Measurements from ENCODE around the gene BAG5. TPM values are rescaled to one million over a fixed set of nuclear protein-coding genes. Genes with fewer than 3 reads are reported as not detected.
"Not testable (repeated sequence)": the region's sequence is repeated elsewhere in the genome, so short reads cannot be mapped to it uniquely, and the experiment has no call there.

The BAG5 gene, protein sequence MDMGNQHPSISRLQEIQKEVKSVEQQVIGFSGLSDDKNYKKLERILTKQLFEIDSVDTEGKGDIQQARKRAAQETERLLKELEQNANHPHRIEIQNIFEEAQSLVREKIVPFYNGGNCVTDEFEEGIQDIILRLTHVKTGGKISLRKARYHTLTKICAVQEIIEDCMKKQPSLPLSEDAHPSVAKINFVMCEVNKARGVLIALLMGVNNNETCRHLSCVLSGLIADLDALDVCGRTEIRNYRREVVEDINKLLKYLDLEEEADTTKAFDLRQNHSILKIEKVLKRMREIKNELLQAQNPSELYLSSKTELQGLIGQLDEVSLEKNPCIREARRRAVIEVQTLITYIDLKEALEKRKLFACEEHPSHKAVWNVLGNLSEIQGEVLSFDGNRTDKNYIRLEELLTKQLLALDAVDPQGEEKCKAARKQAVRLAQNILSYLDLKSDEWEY
- 10 to 100 TPM; 24.2 to 25.1 TPM for total RNA-seq

DNA sequence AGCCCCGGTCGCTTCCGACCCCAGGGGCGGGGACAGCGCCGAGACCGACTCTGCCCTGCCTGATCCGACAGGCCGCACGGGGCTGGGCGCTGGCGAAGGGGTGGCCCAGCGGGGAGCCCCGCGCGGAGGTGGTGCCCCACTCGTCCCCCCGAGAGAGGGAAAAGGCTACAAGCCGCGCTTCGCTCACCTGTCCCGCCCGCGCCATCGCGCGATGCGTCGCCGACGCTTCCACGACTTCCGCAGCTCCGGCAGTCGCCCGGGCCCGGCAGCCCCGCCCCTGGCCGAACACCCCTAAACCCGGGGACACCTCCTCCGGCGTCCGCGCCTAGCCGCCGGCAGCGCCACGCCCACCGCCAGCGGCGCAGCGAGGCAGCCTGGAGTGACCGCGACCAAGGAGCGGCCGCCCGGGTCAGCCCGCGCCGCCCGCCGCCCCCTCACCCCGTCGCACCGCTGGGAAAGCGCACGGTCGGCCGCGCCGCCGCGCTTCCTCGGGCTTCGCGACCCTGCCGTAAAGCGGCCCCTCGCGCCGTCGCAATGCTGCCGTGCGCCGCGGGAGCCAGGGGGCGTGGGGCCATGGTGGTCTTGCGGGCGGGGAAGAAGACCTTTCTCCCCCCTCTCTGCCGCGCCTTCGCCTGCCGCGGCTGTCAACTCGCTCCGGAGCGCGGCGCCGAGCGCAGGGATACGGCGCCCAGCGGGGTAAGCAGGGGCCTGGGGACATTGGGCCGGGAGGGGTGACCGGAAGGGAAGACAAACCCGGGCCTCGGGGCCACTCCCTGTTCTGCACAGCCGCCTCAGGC lies at the start of gene BAG5, which contains the start of gene COA8:
Gene BAG5 (minus strand): TSS at position 229 of the 797 bp plus-strand sequence. CDS start 1,493 bp downstream, outside the sequence.
Gene COA8 (plus strand): TSS at position 532 of the 797 bp plus-strand sequence. CDS start 42 bp downstream, at position 574.
- peak; percentile 78 for ATAC-seq
- Mint-ChIP-seq H3K4me1 (peaks cover 61% of the 10 kb centered on the region), H3K36me3 (ENCODE audit: low read depth) (peaks cover 28% of the 10 kb centered on the region), H3K27me3 (no peaks in the 10 kb centered on the region), H3K4me3 (peak within 1 kb of the TSS; percentile 94), H3K27ac (peak within 1 kb of the TSS; percentile 91), H3K9me3 (ENCODE audit: low read depth) (no peaks in the 10 kb centered on the region)
- peak; percentile 93 for DNase-seq
- intact Hi-C loops (cut with DNase I, micrococcal nuclease), result loop anchor here (1.0 to 2.0 kb wide), 9 partner anchors 33 to 970 kb away; partner anchors contain the start of genes KLC1 (in 2 of the 2), TRMT61A (in 2 of the 2), EIF5 (in 1 of the 2) and MARK3 (in 1 of the 2)
- POLR2A ChIA-PET, result interaction anchor here (0.7 to 1.1 kb wide), 3 partner anchors 35 to 227 kb away, joined by 3 to 7 read pairs (median 5); no protein-coding TSS in a partner anchor
- CTCF ChIA-PET, result interaction anchor here (1.5 to 1.9 kb wide), 3 partner anchors 9 to 34 kb away, joined by 4 to 9 read pairs (median 7); partner anchors contain the start of gene TRMT61A

DNA sequence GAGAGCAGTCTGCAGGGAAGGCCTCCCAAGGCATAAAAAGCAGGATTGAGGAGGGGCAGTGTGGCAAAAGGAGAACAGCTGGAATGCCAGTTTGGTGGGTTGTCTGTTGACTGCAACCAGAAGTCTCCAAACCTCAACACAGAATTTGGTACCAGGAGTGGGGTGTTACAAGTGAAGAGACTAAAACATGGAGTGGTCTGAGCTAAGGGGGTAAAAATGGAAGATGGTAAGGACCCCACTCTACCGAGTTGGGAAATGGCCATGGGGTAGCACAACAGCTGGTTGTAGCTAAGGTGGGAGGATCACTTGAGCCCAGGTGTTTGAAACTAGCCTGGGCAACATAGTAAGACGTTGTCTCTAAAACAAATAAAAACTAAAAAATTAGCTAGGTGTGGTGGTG lies 48.8 kb upstream of the BAG5 start:
- Mint-ChIP-seq H3K4me1 (peaks cover 20% of the 10 kb centered on the region), H3K36me3 (ENCODE audit: low read depth) (peaks cover 1% of the 10 kb centered on the region), H3K9me3 (ENCODE audit: low read depth) (peaks cover 7% of the 10 kb centered on the region), H3K4me3 (no peak overlapping the region), H3K27ac (no peak overlapping the region), H3K27me3 (peaks cover 2% of the 10 kb centered on the region)
- ChIA-PET CTCF (interaction anchor here (0.7 kb wide), 1 partner anchor 68 kb away, joined by 3 read pairs; no protein-coding TSS in a partner anchor), POLR2A (no interaction called here)
- DNase-seq, result no peak
- intact Hi-C loops (cut with DNase I, micrococcal nuclease), result loop anchor here in 1 of 2 experiments (5.0 kb wide), 2 partner anchors 66 to 81 kb away; no protein-coding TSS in a partner anchor
- ATAC-seq, result no peak

DNA sequence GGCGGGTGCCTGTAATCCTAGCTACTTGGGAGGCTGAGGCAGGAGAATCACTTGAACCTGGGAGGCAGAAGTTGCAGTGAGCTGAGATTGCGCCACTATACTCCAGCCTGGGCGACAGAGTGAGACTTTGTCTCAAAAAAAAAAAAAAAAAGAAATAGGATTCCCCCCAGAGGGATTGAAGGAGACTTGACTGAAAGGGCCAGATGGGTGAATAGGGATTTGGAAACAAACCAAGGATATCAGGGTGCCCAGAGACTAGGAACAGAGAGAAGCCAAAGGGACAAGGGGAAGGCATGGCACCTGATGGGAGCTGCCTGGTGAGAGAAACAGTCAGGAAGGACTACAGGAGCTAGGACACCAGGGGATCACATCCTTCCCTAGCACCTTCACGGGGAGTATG lies 46.6 kb upstream of the BAG5 start:
- H3K4me3 Mint-ChIP-seq; H3K27me3 Mint-ChIP-seq; DNase-seq; ATAC-seq; H3K27ac Mint-ChIP-seq; H3K36me3 Mint-ChIP-seq (ENCODE audit: low read depth); H3K9me3 Mint-ChIP-seq (ENCODE audit: low read depth); POLR2A ChIA-PET: not testable (repeated sequence)
- CTCF ChIA-PET, result interaction anchor here (1.2 to 1.8 kb wide), 2 partner anchors 15 to 219 kb away, joined by 3 to 5 read pairs; no protein-coding TSS in a partner anchor
- intact Hi-C loops (cut with DNase I, micrococcal nuclease), result loop anchor here in 1 of 2 experiments (5.0 kb wide), 1 partner anchor 68 kb away; no protein-coding TSS in a partner anchor
- peaks cover 20% of the 10 kb centered on the region for H3K4me1 Mint-ChIP-seq

DNA sequence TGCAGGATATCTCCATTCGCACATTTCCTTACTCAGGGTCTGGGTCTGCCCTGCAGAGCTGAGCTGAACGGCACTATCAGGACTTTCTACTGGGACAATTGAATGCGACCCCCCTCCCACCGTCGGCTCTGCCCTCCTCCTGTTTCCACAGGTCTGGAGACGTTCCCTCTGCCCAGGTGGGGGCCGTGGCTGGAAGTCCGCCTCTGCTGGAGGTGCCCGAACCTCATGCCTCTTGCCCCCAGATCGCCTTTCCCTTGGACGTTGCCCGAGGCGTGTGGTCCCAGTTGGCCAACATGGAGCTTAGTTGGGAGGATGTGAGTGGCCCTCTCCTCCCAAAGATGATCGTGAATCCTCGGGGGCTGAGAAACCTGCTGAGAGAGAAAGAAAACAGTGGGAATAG lies 45.4 kb upstream of the BAG5 start:
- H3K9me3 Mint-ChIP-seq (ENCODE audit: low read depth), result peaks cover 7% of the 10 kb centered on the region
- H3K27me3 Mint-ChIP-seq, result peaks cover 2% of the 10 kb centered on the region
- no peak overlapping the region for H3K27ac Mint-ChIP-seq
- ChIA-PET POLR2A (interaction anchor here (0.6 to 0.7 kb wide), 2 partner anchors 472 to 1411 kb away, joined by 3 to 4 read pairs; no protein-coding TSS in a partner anchor), CTCF (interaction anchor here (1.2 to 1.8 kb wide), 3 partner anchors 17 to 218 kb away, joined by 3 to 5 read pairs (median 3); no protein-coding TSS in a partner anchor)
- intact Hi-C loops (cut with DNase I, micrococcal nuclease), result loop anchor here in 1 of 2 experiments (5.0 kb wide), 1 partner anchor 69 kb away; no protein-coding TSS in a partner anchor
- peak overlapping the region; percentile 29 for H3K4me3 Mint-ChIP-seq
- peaks cover 1% of the 10 kb centered on the region for H3K36me3 Mint-ChIP-seq (ENCODE audit: low read depth)
- peaks cover 20% of the 10 kb centered on the region for H3K4me1 Mint-ChIP-seq
- ATAC-seq (peak; percentile 21), DNase-seq (no peak)

DNA sequence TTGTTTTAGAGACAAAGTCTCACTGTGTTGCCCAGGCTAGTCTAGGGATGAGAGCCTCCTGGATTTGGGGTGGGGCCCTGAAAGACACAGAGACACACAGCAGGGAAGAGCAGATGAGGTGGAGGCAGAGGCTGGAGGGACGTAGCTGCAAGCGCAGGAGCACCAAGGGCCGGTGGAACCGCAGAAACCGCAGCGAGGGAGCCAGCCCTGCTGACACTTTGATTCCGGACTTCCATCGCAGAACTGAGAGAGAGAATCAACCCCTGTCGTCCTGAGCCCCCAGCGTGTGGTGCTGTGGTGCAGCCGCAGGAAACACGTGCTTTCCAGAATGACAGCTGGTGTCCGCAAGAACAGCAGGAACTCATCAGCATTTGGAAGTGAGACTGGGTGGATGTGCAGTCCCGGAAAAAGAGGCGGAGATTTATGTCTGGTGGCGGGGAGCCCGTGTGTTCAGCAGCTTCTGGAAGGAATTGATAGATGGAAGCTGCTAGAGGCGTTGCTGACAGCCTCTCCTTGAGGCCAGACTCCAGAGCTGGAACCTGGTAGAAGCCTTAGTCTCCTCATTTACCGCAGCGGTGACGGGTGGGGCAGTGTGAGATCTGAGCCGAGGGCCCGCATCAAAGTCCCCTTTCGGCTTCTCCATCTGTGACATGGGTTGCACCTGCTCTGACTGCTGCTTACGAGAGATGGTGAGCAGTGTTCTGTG lies 44.7 kb upstream of the BAG5 start:
- H3K27me3 Mint-ChIP-seq, result peaks cover 2% of the 10 kb centered on the region
- peaks cover 20% of the 10 kb centered on the region for H3K4me1 Mint-ChIP-seq
- peaks cover 1% of the 10 kb centered on the region for H3K36me3 Mint-ChIP-seq (ENCODE audit: low read depth)
- peak overlapping the region; percentile 59 for H3K27ac Mint-ChIP-seq
- intact Hi-C loops (cut with DNase I, micrococcal nuclease), result loop anchor here in 1 of 2 experiments (5.0 kb wide), 1 partner anchor 70 kb away; no protein-coding TSS in a partner anchor
- peak; percentile 76 for DNase-seq
- ATAC-seq, result peak; percentile 79
- CTCF ChIA-PET, result interaction anchor here (1.2 to 1.8 kb wide), 2 partner anchors 17 to 58 kb away, joined by 3 to 5 read pairs; no protein-coding TSS in a partner anchor
- POLR2A ChIA-PET, result no interaction called here
- peak overlapping the region; percentile 29 for H3K4me3 Mint-ChIP-seq
- H3K9me3 Mint-ChIP-seq (ENCODE audit: low read depth), result peaks cover 7% of the 10 kb centered on the region

DNA sequence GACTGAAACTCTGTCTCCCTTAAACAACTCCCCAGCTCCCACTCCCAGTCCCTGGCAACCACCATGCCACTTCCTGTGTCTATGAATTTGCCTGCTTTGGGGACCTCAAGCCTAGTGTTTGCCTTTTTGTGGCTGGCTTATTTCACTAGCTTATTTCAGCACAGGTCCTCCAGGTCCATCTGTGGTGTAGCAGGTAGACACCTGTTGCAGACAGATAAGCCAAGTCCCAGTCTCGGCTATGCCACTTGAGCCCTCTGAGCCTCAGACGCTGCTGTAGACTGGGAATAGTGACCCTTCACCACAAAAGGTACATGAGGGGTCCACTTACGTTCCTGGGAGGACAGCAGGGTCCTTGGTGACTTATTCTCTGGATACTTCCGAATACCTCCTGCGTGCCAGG lies 42.2 kb upstream of the BAG5 start:
- H3K9me3 Mint-ChIP-seq (ENCODE audit: low read depth), result no peaks in the 10 kb centered on the region
- no peak overlapping the region for H3K4me3 Mint-ChIP-seq
- H3K4me1 Mint-ChIP-seq, result peaks cover 20% of the 10 kb centered on the region
- CTCF ChIA-PET, result interaction anchor here (0.7 to 1.0 kb wide), 2 partner anchors 9 to 608 kb away, joined by 3 to 4 read pairs; no protein-coding TSS in a partner anchor
- ATAC-seq (no peak), DNase-seq (no peak)
- peaks cover 2% of the 10 kb centered on the region for H3K27me3 Mint-ChIP-seq
- POLR2A ChIA-PET, result no interaction called here
- intact Hi-C loops (cut with DNase I, micrococcal nuclease), result loop anchor here in 1 of 2 experiments (5.0 kb wide), 1 partner anchor 73 kb away; no protein-coding TSS in a partner anchor
- no peaks in the 10 kb centered on the region for H3K36me3 Mint-ChIP-seq (ENCODE audit: low read depth)
- no peak overlapping the region for H3K27ac Mint-ChIP-seq

DNA sequence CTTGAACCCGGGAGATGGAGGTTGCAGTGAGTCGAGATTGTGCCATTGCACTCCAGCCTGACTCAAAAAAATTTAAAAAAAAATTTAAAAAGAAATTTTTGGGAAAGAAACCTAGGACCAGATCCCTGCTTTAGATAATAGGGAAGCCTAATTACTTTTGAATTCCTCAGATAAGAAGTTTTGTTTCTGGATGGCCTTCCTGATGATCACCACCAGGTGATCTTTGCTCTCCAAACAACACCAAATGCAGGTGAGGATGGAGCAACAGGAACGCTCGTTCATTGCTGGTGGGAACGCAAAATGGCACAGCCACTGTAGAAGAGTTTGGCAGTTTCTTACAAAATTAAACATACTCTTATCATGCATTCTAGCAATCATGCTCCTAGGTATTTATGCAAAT lies 38.0 kb upstream of the BAG5 start:
- H3K27ac Mint-ChIP-seq, result no peak overlapping the region
- ChIA-PET POLR2A (no interaction called here), CTCF (interaction anchor here (0.8 kb wide), 2 partner anchors 14 to 1536 kb away, joined by 3 to 4 read pairs; no protein-coding TSS in a partner anchor)
- no peaks in the 10 kb centered on the region for H3K27me3 Mint-ChIP-seq
- H3K4me3 Mint-ChIP-seq, result no peak overlapping the region
- H3K36me3 Mint-ChIP-seq (ENCODE audit: low read depth), result no peaks in the 10 kb centered on the region
- ATAC-seq (no peak), DNase-seq (no peak)
- no peaks in the 10 kb centered on the region for H3K9me3 Mint-ChIP-seq (ENCODE audit: low read depth)
- intact Hi-C loops (cut with DNase I, micrococcal nuclease), result no loop called here
- peaks cover 2% of the 10 kb centered on the region for H3K4me1 Mint-ChIP-seq

DNA sequence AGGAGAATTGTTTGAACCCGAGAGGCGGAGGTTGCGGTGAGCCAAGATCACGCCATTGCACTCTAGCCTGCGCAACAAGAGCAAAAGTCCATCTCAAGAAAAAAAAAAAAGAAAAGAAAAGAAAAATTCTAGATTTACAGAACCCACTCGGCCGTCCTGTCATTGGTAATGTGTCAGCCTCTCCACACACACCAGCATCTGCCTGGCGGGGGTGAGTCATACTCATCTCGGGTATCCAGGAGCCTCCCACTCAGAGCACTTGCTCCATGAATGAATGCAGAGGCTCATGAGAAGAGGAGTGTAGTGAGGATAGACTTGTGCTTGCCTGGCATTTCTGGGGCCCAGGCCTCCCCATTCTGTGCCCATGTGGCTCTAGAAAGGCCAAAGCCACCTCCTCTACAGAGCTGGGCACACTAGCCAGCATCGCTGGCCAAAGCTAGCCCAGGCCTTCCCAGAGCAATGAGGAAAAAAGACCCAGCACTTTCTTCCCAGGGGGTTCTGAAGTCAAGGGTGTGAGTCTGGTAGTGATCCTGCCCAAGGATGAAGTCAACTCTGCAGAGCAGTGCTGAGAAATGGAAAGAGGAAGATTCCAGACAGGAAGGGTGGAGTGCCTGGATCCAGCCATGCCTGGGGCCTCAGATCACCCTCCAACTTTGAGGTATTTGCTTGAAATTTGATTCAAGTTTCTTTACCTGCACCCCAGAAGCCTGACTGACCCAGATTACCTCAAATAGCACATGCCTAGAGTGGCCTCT lies 35.3 kb upstream of the BAG5 start:
- peak; percentile 85 for ATAC-seq
- H3K27ac Mint-ChIP-seq, result no peak overlapping the region
- no peaks in the 10 kb centered on the region for H3K9me3 Mint-ChIP-seq (ENCODE audit: low read depth)
- H3K36me3 Mint-ChIP-seq (ENCODE audit: low read depth), result no peaks in the 10 kb centered on the region
- ChIA-PET POLR2A (no interaction called here), CTCF (interaction anchor here (0.6 kb wide), 1 partner anchor 56 kb away, joined by 3 read pairs; no protein-coding TSS in a partner anchor)
- H3K27me3 Mint-ChIP-seq, result no peaks in the 10 kb centered on the region
- no peak overlapping the region for H3K4me3 Mint-ChIP-seq
- DNase-seq, result peak; percentile 47
- H3K4me1 Mint-ChIP-seq, result peaks cover 6% of the 10 kb centered on the region
- intact Hi-C loops (cut with DNase I, micrococcal nuclease), result no loop called here

DNA sequence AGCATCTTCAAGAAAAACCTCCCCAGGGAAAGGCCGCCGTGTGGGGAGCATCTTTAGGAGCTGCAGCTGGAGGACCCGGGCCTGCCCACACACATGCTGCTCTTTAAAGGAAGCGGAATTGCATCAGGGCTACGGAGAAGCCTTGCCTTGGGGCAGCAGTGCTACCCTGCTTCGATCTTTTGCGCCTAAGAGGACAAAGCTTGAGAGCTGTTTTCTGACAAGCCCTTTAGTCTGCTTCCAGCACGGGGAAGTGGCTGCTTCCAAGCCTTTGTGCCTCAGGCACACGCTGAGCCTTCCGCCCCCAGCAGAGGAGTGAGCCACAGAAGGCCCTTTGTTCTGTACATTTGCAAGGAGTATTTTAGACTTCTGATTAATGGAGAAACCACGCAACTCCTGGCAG lies 31.8 kb upstream of the BAG5 start:
- POLR2A ChIA-PET, result no interaction called here
- H3K27ac Mint-ChIP-seq, result no peak overlapping the region

DNA sequence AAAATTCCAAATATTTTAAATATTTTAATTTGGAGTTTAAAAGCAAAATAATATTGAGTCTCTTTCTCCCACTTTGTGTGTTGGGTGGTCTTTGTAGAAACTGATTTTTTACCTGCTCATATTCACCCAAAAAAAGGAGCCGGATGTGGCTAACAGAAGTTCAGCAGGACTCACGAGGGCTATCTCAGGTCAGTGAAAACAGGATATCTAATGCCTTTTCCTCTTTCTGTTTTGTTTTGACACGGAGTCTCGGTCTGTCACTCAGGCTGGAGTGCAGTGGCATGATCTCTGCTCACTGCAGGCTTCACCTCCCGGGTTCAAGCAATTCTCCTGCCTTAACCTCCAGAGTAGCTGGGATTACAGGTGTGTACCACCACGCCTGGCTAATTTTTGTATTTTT lies 31.1 kb upstream of the BAG5 start:
- intact Hi-C loops (cut with DNase I, micrococcal nuclease), result no loop called here
- ChIA-PET POLR2A (interaction anchor here (0.6 kb wide), 1 partner anchor 1448 kb away, joined by 6 read pairs; no protein-coding TSS in a partner anchor), CTCF (no interaction called here)
- DNase-seq, result no peak
- Mint-ChIP-seq H3K4me1 (peaks cover 6% of the 10 kb centered on the region), H3K27ac (no peak overlapping the region), H3K27me3 (no peaks in the 10 kb centered on the region), H3K36me3 (ENCODE audit: low read depth) (peaks cover 6% of the 10 kb centered on the region), H3K9me3 (ENCODE audit: low read depth) (no peaks in the 10 kb centered on the region), H3K4me3 (no peak overlapping the region)
- peak; percentile 80 for ATAC-seq

More for the DNA sequence above, 31.8 kb upstream of the BAG5 start:
- CTCF ChIA-PET, result interaction anchor here (1.0 kb wide), 1 partner anchor 111 kb away, joined by 3 read pairs; no protein-coding TSS in a partner anchor
- Mint-ChIP-seq H3K36me3 (ENCODE audit: low read depth) (peaks cover 6% of the 10 kb centered on the region), H3K4me1 (peaks cover 6% of the 10 kb centered on the region), H3K9me3 (ENCODE audit: low read depth) (no peaks in the 10 kb centered on the region), H3K4me3 (no peak overlapping the region), H3K27me3 (no peaks in the 10 kb centered on the region)
- intact Hi-C loops (cut with DNase I, micrococcal nuclease), result no loop called here
- no peak for DNase-seq
- no peak for ATAC-seq
